Renal cortex interstitium (tissue), 11 donors: ENCODE measurements around the gene MBP. TPM values are rescaled to one million over a fixed set of nuclear protein-coding genes. Genes with fewer than 3 reads are reported as not detected.
"Not testable (repeated sequence)": the region's sequence is repeated elsewhere in the genome, so short reads cannot be mapped to it uniquely, and the experiment has no call there.

Experiments used
- DNase-seq, 11 donors: peaks; one replicate each; pipeline ENCODE4 v3.0.0-alpha.2; 2013; ENCODE audit warnings: low read depth in 9 of 11, low spot score in 4 of 11; ENCODE audit errors: extremely low read depth in 1 of 11
- polyA plus RNA-seq, 3 donors: library from polyadenylated mRNA; unstranded; fragments of 120-200 nt; gene quantifications; one replicate each; pipeline ENCODE4 v1.2.1, GENCODE V29; 2013; ENCODE audit not compliant: insufficient read length in 3 of 3

The MBP gene
- polyA plus RNA-seq, 3 donors, result 16.9 to 18.5 (median 17.0) TPM

DNA sequence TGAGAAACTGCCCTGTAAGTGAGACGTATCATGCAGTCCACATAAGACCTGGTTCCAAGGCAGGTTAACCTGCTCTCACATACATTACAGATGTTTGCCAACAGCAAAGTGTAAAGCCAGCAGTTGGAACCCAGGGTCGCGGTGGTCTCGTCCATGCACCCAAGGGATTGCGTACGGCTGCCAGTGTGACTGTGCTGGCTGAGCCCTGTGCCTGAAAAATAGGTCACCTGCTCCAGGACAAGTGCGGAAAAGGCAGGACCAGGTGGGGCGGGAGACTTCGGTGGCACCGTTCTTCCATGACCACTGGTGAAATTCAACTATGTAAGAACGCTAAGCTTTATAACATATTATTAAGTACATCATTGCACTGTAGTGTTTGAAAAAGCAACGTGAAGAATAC, 110.5 kb downstream of the MBP start:
- DNase-seq, result no peak

DNA sequence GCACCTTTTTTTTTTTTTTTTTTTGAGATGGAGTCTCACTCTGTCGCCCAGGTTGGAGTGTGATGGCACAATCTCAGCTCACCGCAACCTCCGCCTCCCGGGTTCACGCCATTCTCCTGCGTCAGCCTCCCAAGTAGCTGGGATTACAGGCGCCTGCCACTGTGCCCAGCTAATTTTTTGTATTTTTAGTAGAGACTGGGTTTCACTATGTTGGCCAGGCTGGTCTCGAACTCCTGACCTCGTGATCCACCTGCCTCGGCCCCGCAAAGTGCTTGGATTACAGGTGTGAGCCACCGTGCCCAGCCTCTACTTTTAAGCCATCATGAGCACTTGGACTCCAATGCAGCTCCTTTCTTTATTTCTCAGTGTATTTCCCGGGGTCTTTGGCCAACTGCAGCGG, 111.1 kb downstream of the MBP start:
- not testable (repeated sequence) for DNase-seq

DNA sequence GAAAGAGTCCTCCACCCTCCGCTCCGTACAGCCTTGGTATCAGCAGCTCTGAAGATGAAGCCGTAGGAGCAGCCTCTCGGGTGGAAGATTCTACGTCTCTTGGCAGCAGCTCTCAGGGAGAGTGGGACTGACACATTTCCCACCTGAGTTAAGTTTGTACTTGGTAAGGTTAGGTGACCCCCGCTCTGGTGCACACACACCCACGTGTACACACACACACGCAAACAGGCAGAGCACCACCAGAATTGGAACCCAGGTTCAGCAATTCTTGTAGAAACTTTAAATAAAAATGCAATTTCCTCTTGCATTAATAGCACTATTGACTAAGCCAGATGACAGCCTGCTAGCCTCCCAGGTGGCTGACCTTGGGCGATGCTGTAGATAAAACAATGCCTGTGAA, 111.5 kb downstream of the MBP start:
- no peak for DNase-seq

DNA sequence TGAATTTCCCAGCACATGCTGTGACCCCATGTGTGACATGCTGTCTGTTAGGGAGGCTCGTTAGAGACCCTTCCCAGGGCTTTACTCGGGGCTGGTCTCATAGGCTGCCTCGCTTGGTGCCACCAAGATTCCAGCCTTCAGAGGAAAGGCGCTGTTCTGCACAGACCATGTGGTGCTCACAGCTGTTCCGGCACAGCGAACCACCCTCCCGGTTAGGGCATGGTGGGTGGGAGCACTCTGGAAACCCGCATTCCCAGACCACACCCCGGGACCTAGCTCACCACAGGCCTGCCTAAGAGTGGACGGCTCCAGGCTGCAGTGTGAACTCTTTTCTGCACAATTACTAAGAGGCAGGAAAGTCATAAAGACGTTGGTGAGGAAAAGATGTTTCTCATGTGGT, 112.0 kb downstream of the MBP start:
- no peak for DNase-seq

DNA sequence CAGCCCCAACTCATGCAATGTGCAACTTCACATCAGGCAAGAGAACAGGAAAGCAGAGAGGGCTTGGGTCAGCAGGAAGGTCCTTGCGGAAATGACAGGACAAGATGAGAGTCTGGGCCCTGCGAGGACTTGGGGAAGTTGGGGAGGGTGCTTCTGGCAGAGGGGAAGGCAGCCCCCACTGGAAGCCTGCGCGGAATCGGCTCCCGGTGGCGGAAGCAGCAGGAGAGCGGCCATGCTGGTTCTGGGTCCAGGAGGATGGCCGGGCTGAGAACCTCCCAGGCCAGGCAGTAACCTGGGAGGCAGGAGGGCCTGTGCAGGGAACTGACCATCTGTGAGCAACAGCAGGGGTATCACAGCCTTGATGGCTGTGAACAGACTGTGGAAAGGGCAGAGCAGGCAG, 112.9 kb downstream of the MBP start:
- DNase-seq, result no peak

DNA sequence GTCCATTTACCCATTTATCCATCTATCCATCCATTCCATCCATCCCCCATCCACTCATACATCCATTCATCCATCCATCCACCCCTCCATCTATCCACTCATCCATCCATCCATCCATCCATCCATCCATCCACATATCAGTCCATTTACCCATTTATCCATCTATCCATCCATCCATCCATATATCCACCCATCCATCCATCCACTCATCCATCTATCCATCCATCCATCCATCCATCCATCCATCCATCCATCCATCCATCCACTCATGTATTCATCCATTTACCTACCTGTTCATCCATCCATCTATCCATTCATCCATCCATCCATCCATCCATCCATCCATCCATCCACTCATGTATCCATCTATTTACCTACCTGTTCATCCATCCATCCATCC, 113.9 kb downstream of the MBP start:
- not testable (repeated sequence) for DNase-seq

DNA sequence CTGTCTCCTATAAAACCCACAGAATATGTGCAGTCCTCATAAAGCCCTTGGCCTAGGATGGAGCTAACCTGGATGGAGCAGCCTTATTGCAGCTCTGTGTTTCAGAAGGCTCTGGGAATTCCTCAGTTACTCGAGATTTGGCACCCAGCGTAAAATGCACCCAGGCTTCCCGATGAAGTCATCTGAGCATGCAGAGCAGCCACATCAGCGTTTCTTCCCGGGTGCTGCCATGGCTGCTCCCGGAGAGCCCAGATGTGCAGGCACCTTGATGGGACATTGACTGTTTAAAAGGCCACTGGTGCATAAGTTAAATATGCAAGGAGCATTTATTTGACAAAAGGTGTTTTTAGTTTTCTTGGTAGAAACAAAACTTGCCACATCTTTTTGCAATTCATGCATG, 115.2 kb downstream of the MBP start:
- no peak for DNase-seq

DNA sequence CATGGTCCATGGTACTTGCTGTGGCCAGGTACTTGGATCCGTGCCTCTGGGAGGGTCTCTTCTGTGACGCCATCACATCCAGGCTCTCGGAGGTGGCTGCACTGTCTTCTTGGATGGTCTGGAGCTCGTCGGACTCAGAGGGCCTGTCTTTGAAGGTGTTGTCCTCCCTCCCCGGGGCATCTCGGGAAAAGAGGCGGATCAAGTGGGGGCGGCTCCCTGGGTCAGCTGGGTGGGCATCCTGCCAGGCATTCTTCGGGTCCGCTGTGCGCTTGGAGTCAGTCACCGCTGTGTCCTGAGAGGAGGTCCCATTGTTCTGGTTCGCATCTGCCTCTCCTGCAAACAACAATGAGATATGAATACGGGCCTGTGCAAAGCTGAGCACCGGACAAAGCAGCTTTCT, 115.6 kb downstream of the MBP start:
- no peak for DNase-seq

DNA sequence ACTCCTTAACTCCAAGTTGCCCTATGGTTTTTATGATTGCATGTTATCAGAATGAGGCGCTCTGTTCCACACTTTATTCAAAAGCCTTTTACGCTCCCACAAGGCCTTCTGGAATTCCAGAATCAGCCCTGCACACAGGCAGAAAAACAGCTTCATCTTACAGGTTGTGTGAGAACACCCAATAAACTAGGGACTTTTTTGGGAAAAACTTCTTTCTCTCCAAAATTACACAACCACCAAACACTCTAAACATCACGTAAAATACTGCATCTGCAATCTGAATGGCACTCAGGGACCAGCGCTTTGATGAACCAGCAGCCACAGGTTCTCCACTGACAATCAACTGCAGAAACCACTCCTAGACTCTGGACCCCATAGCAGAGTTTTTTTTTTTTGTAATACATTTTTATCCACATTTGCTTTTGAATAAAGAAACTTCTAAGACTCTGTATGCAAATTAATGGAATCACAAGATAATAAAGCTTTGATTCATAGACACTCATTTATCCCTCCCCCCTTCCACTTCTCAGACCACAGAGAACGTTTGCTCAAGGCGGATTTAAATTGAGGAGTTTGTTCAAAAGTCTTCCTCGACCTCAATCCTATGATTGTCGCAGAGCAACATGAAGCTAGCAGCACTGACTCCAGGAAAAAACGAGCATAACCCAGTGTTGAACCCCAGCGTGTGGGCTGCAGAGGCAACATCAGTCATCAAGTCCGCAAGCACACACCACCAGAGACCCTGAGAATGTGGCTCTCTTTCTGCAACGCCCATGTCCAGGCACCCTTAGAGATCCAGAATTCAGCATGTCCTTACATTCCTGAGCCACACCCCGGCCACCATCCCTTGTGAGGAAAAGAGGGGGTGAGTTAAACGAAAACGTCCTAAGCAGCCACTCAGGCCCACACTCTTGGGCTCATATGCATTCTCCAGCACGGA, 116.5 kb downstream of the MBP start:
- no peak for DNase-seq

DNA sequence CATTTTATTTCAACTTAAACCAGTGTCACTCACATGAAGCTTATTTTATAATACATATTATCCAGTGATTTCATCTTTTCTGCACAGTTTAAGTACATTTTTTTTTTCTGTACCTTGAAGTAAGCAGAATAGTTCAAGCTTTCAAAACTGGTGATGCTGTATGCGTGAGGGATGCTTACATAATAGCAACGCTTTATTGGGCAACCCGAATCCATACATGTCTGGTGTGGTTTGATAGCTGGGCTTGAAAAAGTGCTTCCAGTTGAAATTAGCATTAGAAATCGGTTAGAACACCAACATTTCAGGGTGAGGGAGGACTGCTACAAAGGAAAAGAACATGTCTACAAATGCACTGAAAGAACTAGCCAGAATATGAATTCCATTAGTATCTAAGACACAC, 117.4 kb downstream of the MBP start:
- no peak for DNase-seq

DNA sequence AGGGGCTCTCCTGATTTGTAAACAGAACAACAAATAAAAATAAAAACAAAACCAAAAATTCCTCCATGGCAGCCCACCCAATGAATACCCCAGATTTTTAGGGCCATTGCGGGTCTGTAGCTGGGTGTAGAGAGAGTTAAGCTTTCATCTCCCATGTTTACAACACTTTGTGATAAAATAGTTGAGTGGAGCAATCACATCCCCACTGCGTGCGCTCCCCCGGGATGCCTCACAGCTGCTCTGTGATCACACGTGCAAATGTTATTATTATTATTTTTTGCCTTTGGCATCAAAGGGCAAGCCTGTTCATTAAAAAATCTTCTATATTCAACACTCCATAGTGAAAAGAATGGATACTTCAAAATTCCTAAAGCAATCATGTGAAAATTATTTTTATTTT, 118.0 kb downstream of the MBP start:
- no peak for DNase-seq

DNA sequence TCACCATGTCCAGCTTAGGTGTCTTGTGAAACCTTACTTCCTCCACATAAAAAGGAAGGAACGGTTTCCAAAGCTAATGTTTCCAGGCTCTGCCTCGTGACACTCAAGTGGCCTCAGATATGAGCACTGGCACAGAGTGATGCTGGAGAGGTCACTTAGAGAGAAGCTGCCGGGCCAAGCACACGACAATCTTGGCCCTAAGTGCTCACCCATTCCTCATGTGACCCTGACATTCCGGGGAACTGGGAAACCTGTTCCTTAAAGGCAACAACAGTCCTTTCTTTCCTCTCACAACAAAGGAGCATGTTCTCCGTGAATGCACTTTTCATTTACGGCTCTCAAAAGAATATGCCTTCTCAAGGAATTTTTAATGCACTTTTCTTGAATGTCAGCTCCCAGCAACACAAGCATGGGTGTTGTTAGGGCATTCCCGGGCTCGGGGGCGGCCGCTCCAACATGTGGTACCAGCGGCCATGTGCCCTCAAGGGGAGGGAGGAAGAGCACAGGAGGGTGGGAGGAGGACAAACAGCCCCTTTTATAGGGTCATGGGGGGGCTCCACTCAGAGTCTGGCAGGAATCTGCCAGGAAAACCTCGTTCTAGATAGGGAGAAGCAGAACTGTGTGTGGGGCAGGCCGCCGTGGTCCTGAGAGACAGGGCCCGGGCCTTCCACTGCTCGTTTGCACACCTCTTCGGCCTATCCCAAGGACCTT, 118.6 kb downstream of the MBP start:
- no peak for DNase-seq

DNA sequence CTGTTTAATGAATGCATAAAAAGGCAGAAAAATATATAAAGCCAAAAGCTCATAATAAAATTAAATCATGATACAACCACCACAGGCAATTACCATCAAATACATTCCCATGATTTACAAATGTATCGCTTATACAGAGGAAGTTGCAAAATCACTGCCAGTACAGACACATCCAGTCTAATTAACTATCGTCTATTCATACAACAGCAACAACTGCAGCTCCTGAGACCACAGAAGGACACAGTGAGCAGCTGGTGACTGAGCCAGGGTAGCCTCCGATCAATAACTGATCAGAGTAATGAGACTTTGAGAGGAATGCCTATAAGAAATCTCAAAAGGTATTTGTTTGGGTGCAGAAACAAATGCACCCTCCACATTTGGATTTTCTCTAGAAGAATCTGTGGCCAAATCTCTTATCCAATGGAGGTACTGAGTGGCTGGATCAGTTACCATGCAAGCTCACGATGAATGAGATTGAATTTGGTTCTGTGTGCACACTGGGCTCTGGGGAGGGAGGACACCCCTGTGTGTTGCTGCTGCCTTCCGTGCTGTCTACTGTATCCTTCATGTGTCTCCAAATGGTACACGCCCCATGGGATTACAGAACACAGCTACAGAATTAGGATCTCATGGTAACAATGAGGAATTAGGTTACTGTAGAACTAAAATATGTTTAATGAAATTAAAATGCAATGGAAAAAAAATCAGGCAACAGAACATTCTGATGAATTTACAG, 119.6 kb downstream of the MBP start:
- DNase-seq, result no peak

DNA sequence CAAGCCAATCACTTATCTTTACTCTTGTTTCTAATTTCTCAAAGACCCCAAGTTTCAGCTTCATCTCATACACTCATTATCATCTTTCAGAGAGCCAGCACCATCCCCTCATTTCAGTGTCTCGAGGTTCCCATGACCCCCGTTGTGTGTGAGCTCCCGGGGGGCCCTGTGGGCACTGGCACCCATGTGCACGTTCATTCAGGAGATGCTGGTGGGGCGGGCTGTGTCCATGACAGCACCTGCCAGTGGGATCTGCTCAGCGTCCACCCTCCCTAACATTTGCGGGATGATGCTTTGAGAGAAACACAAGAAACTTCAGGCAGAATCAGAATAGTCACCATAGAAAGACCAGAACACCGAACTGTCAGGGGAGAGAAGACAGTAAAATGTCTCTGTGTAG, 120.5 kb downstream of the MBP start:
- DNase-seq, result no peak

DNA sequence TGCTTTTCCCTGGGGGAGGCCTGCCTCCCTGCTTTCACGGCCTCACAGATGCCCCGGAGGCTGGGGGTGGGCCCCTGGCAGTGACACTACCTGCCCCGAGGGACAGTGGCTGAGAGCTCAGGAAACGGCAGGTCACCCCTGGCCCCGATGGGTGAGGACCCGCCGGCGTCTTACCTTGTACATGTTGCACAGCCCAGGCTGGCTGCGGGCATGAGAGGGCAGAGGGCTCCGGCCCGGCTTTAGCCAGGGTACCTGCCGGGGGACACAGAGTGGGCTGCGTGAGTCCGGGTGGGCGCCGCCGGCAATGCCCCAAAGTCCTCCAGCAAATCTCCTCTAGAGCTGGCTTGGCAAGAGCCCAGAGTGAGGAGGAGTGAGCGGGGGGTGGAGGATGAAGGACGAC, 122.9 kb downstream of the MBP start:
- DNase-seq, result no peak

DNA sequence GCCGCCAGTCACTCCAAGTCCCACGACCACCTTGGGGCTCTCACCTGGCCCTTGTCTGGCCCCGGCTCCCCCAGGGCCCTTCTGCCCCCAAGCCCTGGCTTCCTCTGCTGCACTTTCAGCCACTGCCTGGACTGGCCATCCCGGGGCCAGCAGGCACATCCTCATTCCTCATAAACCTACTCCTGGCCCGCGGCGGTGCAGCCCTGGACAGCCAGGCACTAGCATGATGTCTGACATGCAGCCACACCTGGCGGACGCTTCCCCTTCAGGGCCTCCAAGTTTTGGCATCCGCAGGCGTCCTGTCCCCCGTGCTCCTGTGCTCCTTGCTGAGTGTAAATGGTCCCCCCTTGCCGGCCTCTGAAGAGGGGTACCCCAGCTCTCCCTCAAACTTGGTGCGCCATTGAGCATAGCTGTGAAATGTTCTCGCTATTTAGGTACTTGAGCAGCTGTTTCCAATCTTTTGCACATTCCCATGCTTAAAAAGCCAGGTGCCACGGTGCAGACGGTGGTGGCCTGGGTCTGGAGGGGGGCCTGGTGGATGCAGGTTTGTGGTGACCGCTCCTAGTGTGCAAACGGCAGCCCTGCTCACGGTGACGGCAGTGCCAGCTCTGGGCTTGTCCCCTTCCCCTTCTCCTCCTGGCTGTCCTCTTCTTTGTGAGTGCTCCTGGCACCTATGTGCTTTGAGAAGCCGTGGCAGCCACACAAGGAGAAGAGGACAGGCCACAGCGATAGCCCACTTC, 123.8 kb downstream of the MBP start:
- no peak for DNase-seq

DNA sequence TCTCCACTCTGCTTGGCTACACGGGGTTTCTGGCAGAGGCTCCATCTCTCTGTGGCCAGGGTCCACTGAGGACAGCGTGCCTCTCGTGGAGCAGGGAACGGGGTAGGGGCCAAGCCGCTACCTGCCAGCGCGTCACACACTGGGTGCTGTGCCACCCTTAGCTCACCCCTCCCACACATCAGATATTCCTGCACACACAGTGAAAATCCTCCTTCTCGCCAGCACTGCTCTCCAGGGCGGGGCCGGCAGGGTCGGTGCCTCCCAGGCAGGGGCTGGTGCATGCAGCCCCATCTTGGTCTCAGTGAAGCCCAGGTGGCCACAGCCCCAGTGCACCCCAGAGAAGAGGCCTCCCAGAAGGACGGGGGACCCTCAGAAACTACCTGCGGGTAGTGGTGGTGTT, 124.6 kb downstream of the MBP start:
- no peak for DNase-seq

DNA sequence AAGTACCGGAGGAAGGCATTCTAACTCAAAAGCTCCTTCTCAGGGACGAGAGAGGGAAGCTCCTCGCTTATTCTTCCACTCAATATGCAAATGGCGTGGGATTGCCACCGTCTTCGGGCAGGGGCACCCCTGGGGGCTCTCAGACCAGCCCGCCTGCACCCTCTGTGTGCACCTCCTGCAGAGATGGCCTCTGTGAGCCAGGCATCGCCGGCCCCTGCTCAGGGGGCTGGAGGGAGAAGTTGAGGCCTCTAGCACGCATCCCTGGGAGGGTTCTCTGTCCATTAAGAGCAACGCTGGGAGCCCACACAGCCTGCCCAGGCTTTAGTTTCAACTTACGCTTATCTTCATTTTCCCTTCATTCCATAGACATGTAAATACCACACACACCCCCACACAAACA, 125.3 kb downstream of the MBP start:
- DNase-seq, result no peak
